Measurements from ENCODE around the gene STARD8.

Gene STARD8

GRCh38 chrX:68755616-68756125 lies 108.2 kb downstream of the STARD8 start:
- H3K27me3 ChIP-seq = no peaks in the 10 kb centered on the region
- no peaks in the 10 kb centered on the region for H3K36me3 ChIP-seq
- H3K9me3 ChIP-seq = no peaks in the 10 kb centered on the region
- no peak overlapping the region for H3K27ac ChIP-seq
- intact Hi-C loops (cut with DNase I; ENCODE audit: low total_unique reads) = no loop called here
- no peak overlapping the region for H3K4me3 ChIP-seq
- no peaks in the 10 kb centered on the region for H3K4me1 ChIP-seq
- no peak for DNase-seq
- TF ChIP-seq, protein P1, sequence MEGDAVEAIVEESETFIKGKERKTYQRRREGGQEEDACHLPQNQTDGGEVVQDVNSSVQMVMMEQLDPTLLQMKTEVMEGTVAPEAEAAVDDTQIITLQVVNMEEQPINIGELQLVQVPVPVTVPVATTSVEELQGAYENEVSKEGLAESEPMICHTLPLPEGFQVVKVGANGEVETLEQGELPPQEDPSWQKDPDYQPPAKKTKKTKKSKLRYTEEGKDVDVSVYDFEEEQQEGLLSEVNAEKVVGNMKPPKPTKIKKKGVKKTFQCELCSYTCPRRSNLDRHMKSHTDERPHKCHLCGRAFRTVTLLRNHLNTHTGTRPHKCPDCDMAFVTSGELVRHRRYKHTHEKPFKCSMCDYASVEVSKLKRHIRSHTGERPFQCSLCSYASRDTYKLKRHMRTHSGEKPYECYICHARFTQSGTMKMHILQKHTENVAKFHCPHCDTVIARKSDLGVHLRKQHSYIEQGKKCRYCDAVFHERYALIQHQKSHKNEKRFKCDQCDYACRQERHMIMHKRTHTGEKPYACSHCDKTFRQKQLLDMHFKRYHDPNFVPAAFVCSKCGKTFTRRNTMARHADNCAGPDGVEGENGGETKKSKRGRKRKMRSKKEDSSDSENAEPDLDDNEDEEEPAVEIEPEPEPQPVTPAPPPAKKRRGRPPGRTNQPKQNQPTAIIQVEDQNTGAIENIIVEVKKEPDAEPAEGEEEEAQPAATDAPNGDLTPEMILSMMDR (IDR thresholded peaks at IDR 0.05) = no peak

GRCh38 chrX:68757331-68757730 lies 109.9 kb downstream of the STARD8 start:
- H3K4me3 ChIP-seq = no peak overlapping the region
- H3K27me3 ChIP-seq = no peaks in the 10 kb centered on the region
- no peaks in the 10 kb centered on the region for H3K36me3 ChIP-seq
- H3K4me1 ChIP-seq = no peaks in the 10 kb centered on the region
- no peaks in the 10 kb centered on the region for H3K9me3 ChIP-seq
- no peak for DNase-seq
- TF ChIP-seq, protein P1 (IDR thresholded peaks at IDR 0.05) = no peak
- intact Hi-C loops (cut with DNase I; ENCODE audit: low total_unique reads) = no loop called here
- H3K27ac ChIP-seq = no peak overlapping the region

- TF ChIP-seq, protein P1 (IDR thresholded peaks at IDR 0.05) = no peak
- Histone ChIP-seq H3K4me3 (no peak overlapping the region), H3K36me3 (no peaks in the 10 kb centered on the region), H3K9me3 (no peaks in the 10 kb centered on the region), H3K27ac (no peak overlapping the region), H3K27me3 (no peaks in the 10 kb centered on the region), H3K4me1 (no peaks in the 10 kb centered on the region)
- intact Hi-C loops (cut with DNase I; ENCODE audit: low total_unique reads) = no loop called here
- DNase-seq = no peak
Measured at GRCh38 chrX:68757731-68758130, 110.3 kb downstream of the STARD8 start.

DNA sequence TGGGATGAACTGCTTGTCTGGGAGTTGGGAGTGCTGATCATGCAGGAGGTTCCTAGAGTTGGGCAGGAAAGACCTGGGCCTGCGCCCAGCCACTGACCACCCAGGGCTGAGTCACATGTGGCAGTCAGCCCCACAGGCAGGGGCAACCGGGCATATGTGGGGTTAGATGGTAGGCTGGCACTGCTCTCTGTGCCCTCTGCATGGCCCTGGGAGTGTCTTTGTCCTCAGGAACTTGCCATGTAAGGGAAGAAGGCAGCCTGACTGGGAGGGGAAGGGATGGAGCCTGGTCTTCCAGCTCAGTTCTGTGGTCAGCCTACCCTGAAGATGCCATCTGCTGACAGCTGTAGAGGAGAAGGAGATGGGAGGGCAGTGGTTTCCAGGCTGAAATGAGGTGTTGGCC lies 111.2 kb downstream of the STARD8 start:
- no peaks in the 10 kb centered on the region for H3K27me3 ChIP-seq
- no peak overlapping the region for H3K4me3 ChIP-seq
- TF ChIP-seq, protein P1 (IDR thresholded peaks at IDR 0.05) = no peak
- H3K27ac ChIP-seq = no peak overlapping the region
- H3K36me3 ChIP-seq = no peaks in the 10 kb centered on the region
- DNase-seq = no peak
- H3K9me3 ChIP-seq = no peaks in the 10 kb centered on the region
- intact Hi-C loops (cut with DNase I; ENCODE audit: low total_unique reads) = no loop called here
- no peaks in the 10 kb centered on the region for H3K4me1 ChIP-seq

DNA sequence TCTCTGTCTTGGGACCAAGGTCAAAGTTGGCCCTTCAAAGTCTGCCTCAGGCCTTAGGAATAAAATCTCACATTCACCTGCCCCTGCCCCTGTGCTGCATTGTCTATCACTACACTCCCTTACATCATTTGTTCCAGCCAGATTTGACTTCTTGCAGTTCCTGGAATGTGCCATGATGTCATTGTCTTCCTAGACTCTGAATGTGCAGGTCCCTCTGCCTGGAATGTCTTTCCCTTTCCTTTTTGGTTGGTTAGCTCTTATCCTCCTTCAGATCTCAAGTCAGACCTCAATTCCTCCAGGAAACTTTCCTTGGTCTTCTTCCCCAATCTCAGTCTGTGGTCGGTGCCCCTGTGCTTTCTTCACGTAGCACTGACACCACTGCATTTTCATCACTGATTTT lies 113.6 kb downstream of the STARD8 start:
- H3K27ac ChIP-seq = no peak overlapping the region
- no peaks in the 10 kb centered on the region for H3K27me3 ChIP-seq
- no peaks in the 10 kb centered on the region for H3K36me3 ChIP-seq
- TF ChIP-seq, protein P1 (IDR thresholded peaks at IDR 0.05) = no peak
- no peaks in the 10 kb centered on the region for H3K4me1 ChIP-seq
- intact Hi-C loops (cut with DNase I; ENCODE audit: low total_unique reads) = no loop called here
- no peak overlapping the region for H3K4me3 ChIP-seq
- no peaks in the 10 kb centered on the region for H3K9me3 ChIP-seq
- no peak for DNase-seq

- no peaks in the 10 kb centered on the region for H3K4me1 ChIP-seq
- H3K4me3 ChIP-seq = no peak overlapping the region
- H3K36me3 ChIP-seq = no peaks in the 10 kb centered on the region
- H3K27me3 ChIP-seq = no peaks in the 10 kb centered on the region
- DNase-seq = no peak
- no peak overlapping the region for H3K27ac ChIP-seq
- no peaks in the 10 kb centered on the region for H3K9me3 ChIP-seq
- intact Hi-C loops (cut with DNase I; ENCODE audit: low total_unique reads) = no loop called here
- TF ChIP-seq, protein P1 (IDR thresholded peaks at IDR 0.05) = no peak
Measured at GRCh38 chrX:68762766-68763165, 115.3 kb downstream of the STARD8 start.
